Type B pancreatic cell (in vitro differentiated cells): Measurements from ENCODE around the gene PRR12. TPM values are rescaled to one million over a fixed set of nuclear protein-coding genes. Genes with fewer than 3 reads are reported as not detected.

Experiments used
- DNase-seq: peaks from one replicate; pipeline ENCODE4 v3.0.0; 2021; ENCODE audit warnings: mixed read lengths; ENCODE audit not compliant: unreplicated experiment; ENCODE audit errors: extremely low spot score
- H3K27ac Mint-ChIP-seq: 2 replicates; pipeline ENCODE4 v1.8.0; 2021; ENCODE audit warnings: mild to moderate bottlenecking, mixed read lengths
- H3K27me3 Mint-ChIP-seq: 2 replicates; pipeline ENCODE4 v1.8.0; 2021; ENCODE audit warnings: mixed read lengths
- H3K36me3 Mint-ChIP-seq: 2 replicates; pipeline ENCODE4 v1.8.0; 2021; ENCODE audit warnings: mixed read lengths
- H3K4me1 Mint-ChIP-seq: one replicate; pipeline ENCODE4 v1.8.0; 2021; ENCODE audit warnings: mixed read lengths; ENCODE audit not compliant: unreplicated experiment
- H3K4me3 Mint-ChIP-seq: 2 replicates; pipeline ENCODE4 v1.8.0; 2021; ENCODE audit warnings: mild to moderate bottlenecking, mixed read lengths
- H3K9me3 Mint-ChIP-seq: 2 replicates; pipeline ENCODE4 v1.8.0; 2021; ENCODE audit warnings: mixed read lengths
- CTCF ChIP-seq: fragments of 200-600 bp; sonication (generic); conservative IDR thresholded peaks from 2 replicates; pipeline ENCODE4 v1.5.0; 2021; ENCODE audit warnings: antibody characterized with exemption, mild to moderate bottlenecking
- total RNA-seq: library from RNA; stranded (reverse); gene quantifications from 2 replicates; pipeline ENCODE4 v1.2.1, GENCODE V29; 2021; ENCODE audit warnings: low replicate concordance

PRR12 gene
- total RNA-seq, 1 donor from 2014 or later, result 40.0 TPM

- Mint-ChIP-seq H3K4me1 (peaks cover 12% of the 10 kb centered on the region), H3K4me3 (no peak overlapping the region), H3K27ac (peak overlapping the region; percentile 15), H3K9me3 (no peaks in the 10 kb centered on the region), H3K36me3 (peaks cover 15% of the 10 kb centered on the region), H3K27me3 (no peaks in the 10 kb centered on the region)
- no peak for TF ChIP-seq CTCF
- DNase-seq, result no peak
Measured at GRCh38 chr19:49567861-49568441, 23.0 kb upstream of the PRR12 start.

GRCh38 chr19:49570138-49570856 lies 20.7 kb upstream of the PRR12 start:
- H3K9me3 Mint-ChIP-seq, result no peaks in the 10 kb centered on the region
- peaks cover 14% of the 10 kb centered on the region for H3K36me3 Mint-ChIP-seq
- peak; percentile 98 for TF ChIP-seq CTCF
- peaks cover 9% of the 10 kb centered on the region for H3K4me1 Mint-ChIP-seq
- H3K27me3 Mint-ChIP-seq, result no peaks in the 10 kb centered on the region
- DNase-seq, result no peak
- H3K27ac Mint-ChIP-seq, result peak overlapping the region; percentile 82
- H3K4me3 Mint-ChIP-seq, result peak overlapping the region; percentile 20

GRCh38 chr19:49570997-49571676 lies 19.8 kb upstream of the PRR12 start:
- Mint-ChIP-seq H3K9me3 (no peaks in the 10 kb centered on the region), H3K36me3 (peaks cover 14% of the 10 kb centered on the region), H3K4me1 (peaks cover 9% of the 10 kb centered on the region), H3K27ac (no peak overlapping the region), H3K4me3 (no peak overlapping the region), H3K27me3 (no peaks in the 10 kb centered on the region)
- no peak for TF ChIP-seq CTCF
- DNase-seq, result no peak

- no peak for TF ChIP-seq CTCF
- Mint-ChIP-seq H3K4me1 (peaks cover 13% of the 10 kb centered on the region), H3K9me3 (no peaks in the 10 kb centered on the region), H3K4me3 (no peak overlapping the region), H3K27me3 (no peaks in the 10 kb centered on the region), H3K27ac (no peak overlapping the region), H3K36me3 (peaks cover 11% of the 10 kb centered on the region)
- DNase-seq, result no peak
Measured at GRCh38 chr19:49573009-49573408, 18.0 kb upstream of the PRR12 start.

GRCh38 chr19:49573425-49573824 lies 17.6 kb upstream of the PRR12 start:
- no peak for TF ChIP-seq CTCF
- Mint-ChIP-seq H3K4me3 (no peak overlapping the region), H3K4me1 (peaks cover 13% of the 10 kb centered on the region), H3K9me3 (no peaks in the 10 kb centered on the region), H3K27ac (no peak overlapping the region), H3K36me3 (peaks cover 7% of the 10 kb centered on the region), H3K27me3 (no peaks in the 10 kb centered on the region)
- DNase-seq, result no peak
